Measurements from ENCODE around the gene AP1S1.
A peak's percentile ranks its signal among the peaks of the same experiment; 100 is the strongest.
"Not testable (repeated sequence)": the region's sequence is repeated elsewhere in the genome, so short reads cannot be mapped to it uniquely, and the experiment has no call there.

AP1S1 gene

GRCh38 chr7:101125989-101126650 lies 28.2 kb upstream of the AP1S1 start:
- DNase-seq = no peak

GRCh38 chr7:101126651-101127459 lies 27.4 kb upstream of the AP1S1 start, which contains the start of gene SERPINE1:
Gene SERPINE1 (plus strand): TSS chr7:101127104. CDS start chr7:101128394, 1,290 bp downstream.
- DNase-seq = peak; percentile 75

GRCh38 chr7:101127460-101128039 lies 26.7 kb upstream of the AP1S1 start:
- no peak for DNase-seq

DNA sequence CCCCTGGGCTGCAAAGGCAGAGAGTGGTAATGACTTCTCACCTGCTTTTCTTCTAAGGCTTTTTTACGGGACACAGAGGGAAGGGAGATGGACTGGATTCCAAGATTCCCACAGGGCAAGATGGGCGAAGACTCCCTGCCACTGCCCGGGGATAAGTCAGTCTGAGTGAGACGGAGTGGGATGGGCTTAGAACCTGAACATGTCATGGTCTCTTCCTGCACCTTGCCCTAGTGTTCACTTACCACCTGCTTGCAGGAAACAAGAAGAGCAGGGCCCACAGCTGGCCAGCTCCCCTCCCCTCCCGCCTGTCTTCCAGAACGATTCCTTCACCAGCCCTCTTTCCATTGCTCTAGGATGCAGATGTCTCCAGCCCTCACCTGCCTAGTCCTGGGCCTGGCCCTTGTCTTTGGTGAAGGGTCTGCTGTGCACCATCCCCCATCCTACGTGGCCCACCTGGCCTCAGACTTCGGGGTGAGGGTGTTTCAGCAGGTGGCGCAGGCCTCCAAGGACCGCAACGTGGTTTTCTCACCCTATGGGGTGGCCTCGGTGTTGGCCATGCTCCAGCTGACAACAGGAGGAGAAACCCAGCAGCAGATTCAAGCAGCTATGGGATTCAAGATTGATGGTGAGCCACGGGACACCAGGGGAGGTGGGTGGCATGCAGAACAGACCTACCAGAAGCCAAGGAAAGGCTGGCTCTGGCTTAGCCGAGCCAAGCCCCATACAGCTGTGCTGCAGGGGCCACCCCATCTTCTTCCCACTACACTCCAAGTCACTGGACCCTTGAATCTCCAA lies 26.0 kb upstream of the AP1S1 start:
- DNase-seq = no peak

DNA sequence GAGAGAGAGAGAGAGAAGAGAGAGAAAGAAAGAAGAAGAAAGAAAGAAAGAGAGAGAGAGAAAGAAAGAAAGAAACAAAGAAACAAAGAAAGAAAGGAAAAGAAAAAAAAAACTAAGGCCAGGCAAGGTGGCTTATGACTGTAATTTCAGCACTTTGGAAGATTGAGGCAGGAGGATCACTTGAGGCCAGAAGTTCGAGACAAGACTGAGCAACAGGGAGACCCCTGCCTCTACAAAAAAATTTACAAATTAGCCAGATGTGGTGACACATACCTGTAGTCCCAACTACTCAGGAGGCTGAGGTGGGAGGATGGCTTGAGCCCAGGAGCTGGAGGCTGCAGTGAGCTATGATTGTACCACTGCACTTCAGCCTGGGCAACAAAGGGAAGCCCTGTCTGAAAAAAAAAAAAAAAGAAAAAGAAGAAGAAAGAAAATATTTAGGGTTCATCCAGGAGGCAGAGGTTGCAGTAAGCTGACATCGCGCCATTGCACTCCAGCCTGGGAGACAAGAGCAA lies 24.6 kb upstream of the AP1S1 start:
- no peak for DNase-seq

DNA sequence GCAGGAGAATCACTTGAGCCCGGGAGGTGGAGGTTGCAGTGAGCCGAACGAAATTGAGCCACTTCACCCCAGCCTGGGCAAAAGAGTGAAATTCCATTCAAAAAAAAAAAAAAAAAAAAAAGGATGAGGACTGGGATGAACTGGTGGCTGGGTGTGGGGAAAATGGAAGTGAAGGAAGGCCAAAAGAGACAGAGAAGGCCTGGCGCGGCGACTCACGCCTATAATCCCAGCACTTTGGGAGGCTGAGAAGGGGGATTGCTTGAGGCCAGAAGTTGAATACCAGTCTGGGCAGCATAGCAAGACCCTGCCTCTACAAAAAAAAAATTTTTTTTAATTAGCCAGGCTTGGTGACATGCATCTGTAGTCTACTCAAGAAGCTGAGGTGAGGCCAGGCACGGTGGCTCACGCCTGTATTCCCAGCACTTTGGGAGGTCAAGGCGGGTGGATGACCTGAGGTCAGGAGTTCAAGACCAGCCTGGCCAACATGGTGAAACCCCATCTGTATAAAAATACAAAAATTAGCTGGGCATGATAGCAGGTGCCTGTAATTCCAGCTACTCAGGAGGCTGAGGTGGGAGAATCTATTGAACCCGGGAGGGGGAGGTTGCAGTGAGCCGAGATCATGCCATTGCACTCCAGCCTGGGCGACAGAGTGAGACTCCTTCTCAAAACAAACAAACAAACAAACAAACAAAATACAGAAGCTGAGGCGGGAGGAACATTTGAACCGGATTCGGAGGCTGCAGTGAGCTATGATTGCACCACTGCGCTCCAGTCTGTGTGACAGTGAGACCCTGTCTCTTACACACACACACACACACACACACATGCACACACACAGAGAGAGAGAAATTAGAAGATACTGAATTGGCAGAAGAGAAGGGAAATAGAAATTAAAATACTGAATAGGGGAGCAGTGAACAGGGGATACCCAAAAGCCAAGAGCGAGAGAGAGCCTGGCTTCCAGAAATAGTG lies 21.4 kb upstream of the AP1S1 start:
- not testable (repeated sequence) for DNase-seq

- DNase-seq = no peak
Observed at GRCh38 chr7:101133621-101134398, 20.5 kb upstream of the AP1S1 start.

DNA sequence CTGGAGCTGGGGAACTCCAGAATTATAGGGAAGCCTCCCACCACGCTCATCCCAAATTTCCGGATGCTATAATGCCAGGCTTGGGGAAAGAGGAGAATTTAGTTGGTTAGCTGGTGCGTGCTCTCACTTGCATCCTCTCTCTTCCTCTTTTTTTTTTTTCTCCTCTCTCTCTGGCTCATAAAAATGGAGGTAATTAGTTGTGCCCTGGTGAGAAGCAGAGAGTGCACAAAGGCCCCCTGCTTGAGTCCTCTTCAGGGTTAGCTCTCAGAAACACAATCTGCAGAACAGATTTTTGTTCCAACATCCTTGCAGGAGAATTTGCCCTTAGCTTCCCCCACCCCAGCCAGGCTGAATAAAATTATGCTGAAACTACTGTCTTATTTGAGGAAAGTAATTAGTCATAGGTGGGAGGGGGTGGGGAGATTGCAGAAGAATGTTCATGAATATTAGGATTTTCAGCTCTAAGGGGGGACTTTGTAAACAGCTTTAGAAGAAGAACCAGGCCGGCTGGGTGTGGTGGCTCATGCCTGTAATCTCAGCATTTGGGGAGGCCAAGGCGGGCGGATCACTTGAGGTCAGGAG lies 19.8 kb upstream of the AP1S1 start:
- DNase-seq = no peak

GRCh38 chr7:101137651-101138212 lies 16.5 kb upstream of the AP1S1 start:
- no peak for DNase-seq

DNA sequence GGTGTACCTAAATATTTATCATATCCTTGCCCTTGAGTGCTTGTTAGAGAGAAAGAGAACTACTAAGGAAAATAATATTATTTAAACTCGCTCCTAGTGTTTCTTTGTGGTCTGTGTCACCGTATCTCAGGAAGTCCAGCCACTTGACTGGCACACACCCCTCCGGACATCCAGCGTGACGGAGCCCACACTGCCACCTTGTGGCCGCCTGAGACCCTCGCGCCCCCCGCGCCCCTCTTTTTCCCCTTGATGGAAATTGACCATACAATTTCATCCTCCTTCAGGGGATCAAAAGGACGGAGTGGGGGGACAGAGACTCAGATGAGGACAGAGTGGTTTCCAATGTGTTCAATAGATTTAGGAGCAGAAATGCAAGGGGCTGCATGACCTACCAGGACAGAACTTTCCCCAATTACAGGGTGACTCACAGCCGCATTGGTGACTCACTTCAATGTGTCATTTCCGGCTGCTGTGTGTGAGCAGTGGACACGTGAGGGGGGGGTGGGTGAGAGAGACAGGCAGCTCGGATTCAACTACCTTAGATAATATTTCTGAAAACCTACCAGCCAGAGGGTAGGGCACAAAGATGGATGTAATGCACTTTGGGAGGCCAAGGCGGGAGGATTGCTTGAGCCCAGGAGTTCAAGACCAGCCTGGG lies 15.9 kb upstream of the AP1S1 start:
- peak; percentile 94 for DNase-seq

- DNase-seq = no peak
Observed at GRCh38 chr7:101140339-101140699, 14.0 kb upstream of the AP1S1 start.

DNA sequence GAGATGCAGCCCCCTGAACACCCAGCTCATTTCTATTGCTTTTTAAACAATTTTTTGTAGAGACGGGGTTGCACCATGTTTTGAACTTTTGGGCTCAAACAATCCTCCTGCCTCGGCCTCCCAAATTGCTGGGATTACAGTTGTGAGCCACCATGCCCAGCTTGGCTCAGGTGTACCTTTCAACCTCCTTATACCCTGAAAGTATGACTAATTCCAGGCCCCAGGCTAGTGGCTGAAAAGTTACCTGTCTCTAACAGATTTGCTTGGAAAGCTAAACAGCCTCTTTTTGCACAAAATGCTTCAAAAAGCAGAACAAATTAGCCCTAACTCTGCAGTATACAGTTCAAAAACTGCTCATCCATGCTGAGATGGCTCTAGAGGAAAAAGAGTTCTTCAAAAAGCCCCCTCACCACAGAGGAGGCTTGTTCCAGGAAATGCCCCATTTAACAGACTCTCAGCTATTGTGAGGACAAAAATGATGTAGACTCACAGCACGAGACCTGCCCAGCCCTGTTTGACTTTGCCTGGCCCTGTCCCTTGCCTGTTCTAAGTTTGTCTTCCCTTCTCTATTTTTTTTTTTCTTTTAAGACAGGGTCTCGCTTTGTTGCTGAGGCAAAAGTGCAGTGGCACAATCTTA lies 13.4 kb upstream of the AP1S1 start:
- no peak for DNase-seq

DNA sequence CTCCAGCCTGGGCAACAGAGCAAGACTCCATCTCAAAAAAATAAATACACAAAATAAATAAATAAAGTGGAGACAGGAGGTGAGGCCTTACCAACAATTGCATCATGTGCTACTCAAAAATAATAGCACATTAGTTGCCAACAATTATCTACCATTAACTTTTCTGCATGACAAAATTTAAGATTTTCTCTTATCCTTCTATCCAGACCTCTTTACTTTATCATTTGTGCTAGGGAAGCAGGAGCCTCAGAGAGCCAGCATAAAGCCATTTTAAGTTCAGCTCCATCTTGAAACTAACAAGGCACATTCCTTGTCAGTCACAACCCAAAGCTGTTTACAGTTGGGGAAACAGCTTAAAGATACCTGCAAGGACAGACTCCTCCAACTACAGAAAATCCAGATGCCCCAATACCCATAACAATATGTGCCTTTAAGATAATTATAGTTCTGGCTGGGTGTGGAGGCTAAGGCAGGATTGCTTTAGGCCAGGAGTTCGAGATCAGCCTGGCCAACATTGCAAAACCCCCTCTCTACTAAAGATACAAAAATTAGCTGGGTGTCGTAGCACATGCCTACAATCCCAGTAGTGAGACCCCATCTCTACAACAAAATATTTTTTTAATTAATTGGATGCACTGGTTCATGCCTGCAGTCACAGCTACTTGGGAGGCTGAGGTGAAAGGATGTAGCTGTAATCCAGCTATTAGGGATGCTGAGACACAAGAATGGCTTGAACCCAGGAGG lies 2.2 kb upstream of the AP1S1 start:
- no peak for DNase-seq

DNA sequence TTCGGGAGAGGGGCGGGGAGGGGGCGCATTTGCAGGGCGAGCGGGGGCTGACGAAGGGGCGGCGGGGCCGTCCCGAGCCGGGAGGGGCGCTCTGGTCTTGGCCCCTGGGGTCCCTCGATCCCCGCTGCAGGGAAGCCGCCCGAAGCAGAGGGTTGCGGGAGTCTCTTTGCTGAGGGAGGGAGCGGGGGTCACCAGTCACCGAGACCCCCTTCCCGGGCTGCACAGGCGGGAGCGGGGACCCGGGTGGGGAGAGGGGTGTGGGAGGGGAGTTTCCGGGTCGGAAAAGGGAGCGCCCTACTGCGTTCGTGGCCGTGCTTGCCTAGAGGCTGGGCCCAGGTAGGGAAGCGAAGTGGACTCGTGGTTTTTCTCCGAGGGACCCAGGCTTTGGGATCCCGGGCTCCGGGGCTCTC lies 422 bp downstream of the AP1S1 start:
- DNase-seq = peak; percentile 70

DNA sequence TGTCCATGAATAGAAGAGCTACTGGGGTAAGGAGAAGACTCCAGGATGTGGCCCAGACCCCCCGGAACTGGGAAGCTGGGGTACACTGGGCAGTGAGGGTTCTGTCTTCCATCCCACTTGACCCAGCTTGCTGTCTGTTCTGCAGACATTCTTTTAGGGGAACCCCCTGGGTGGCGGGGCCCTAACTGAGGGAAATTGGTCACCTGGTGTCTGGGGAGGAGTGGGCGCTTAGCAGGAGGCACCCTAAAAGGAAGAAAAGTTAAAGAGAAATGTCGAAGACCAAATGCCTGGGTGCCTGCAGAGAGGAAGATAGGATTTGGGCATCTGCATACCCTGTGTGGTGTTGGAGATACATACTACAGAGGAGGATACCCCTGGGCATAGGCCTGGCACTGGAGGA lies 1.0 kb downstream of the AP1S1 start:
- no peak for DNase-seq

DNA sequence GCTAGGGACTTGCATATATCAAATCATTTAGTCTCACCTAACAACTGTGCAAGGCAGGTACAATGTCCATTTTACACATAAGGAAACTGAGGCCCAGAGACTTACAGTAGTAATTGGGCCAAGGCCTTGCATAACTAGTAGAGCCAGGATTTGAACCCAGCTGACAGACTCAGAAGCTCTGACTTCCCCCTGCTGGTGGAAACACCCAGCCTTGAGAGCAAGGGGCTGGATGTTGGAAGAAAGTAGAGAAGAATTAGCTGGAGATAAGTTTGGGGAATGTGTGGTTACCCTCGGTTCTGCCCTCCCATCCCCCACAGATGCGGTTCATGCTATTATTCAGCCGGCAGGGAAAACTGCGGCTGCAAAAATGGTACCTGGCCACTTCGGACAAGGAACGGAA lies 2.0 kb downstream of the AP1S1 start:
- no peak for DNase-seq

DNA sequence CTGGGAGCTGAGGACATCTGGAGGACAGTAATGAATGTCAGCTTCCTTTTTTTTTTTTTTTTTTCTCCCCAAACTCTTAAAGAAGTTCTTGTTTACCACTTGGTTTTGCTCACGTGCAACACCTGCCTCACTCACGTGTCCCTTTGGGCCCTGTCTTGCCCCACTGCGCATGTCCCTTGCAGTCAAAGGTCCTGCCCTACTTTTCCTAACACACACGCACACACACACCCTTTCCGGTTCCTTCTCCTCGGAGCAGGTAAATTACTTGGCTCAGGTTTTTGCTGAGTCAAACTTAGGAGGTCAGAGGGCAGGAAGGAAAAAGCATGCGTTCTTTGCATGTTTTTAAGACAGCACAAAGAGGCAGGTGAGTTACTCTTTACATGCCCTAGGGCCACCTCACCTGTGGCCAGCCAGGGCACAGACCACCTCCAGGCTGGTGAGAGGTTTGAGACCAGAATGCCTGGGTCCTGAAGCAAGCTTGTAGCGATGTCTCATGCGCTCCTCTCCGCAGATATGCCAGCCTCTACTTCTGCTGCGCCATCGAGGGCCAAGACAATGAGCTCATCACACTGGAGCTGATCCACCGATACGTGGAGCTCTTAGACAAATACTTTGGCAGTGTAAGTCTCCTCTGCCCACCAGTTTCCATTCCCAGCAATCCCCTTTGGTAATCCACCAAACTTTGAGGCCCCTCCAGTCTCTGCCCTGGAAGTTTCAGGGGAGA lies 2.8 kb downstream of the AP1S1 start:
- DNase-seq = no peak

All from activated effector memory CD4-positive, alpha-beta T cell treated with anti-CD3 and anti-CD28 coated beads, Interleukin-2, amount 50 U/mL, for 16 hours (primary cell).